RWPE2 (cell line): ENCODE data around the gene GPBAR1.

Experiments used
- ATAC-seq: fragments of 200-7000 bp; cut with Tn5 transposase; 3 replicates; pipeline ENCODE4 v1.9.1; 2021; ENCODE audit warnings: low read depth
- DNase-seq: peaks from one replicate; pipeline ENCODE4 v3.0.0-alpha.2; 2020; ENCODE audit warnings: low spot score
- H3K27ac ChIP-seq: fragments of 450-650 bp; 2 replicates; pipeline ENCODE4 v1.5.1; 2017; ENCODE audit warnings: mild to moderate bottlenecking; ENCODE audit not compliant: poor library complexity, severe bottlenecking
- H3K27me3 ChIP-seq: fragments of 250-450 bp; sonication (Bioruptor Pico); 2 replicates; pipeline ENCODE4 v1.5.1; 2021; ENCODE audit warnings: mild to moderate bottlenecking, moderate library complexity; ENCODE audit not compliant: insufficient read depth, poor library complexity, severe bottlenecking
- H3K36me3 ChIP-seq: fragments of 250-450 bp; sonication (Bioruptor Pico); 2 replicates; pipeline ENCODE4 v1.5.1; 2020; ENCODE audit warnings: low read depth, mild to moderate bottlenecking, moderate library complexity
- H3K4me1 ChIP-seq: fragments of 250-450 bp; sonication (Bioruptor Pico); 2 replicates; pipeline ENCODE4 v1.5.1; 2021; ENCODE audit warnings: mild to moderate bottlenecking, moderate library complexity; ENCODE audit not compliant: insufficient read depth, poor library complexity, severe bottlenecking
- H3K4me3 ChIP-seq: fragments of 250-450 bp; sonication (Bioruptor Pico); 2 replicates; pipeline ENCODE4 v1.5.1; 2021; ENCODE audit warnings: mild to moderate bottlenecking, moderate library complexity; ENCODE audit not compliant: severe bottlenecking
- H3K9me3 ChIP-seq: fragments of 250-450 bp; sonication (Bioruptor Pico); 2 replicates; pipeline ENCODE4 v1.5.1; 2021; ENCODE audit warnings: mild to moderate bottlenecking, moderate library complexity; ENCODE audit not compliant: severe bottlenecking
- CTCF ChIP-seq: fragments of 450-650 bp; IDR thresholded peaks from one replicate; pipeline ENCODE4 v1.5.1; 2017; ENCODE audit warnings: mild to moderate bottlenecking, moderate library complexity; ENCODE audit not compliant: poor library complexity, severe bottlenecking

GPBAR1 gene

GRCh38 chr2:218236829-218237228, 24.0 kb upstream of the GPBAR1 start:
- no peaks in the 10 kb centered on the region for H3K9me3 ChIP-seq
- no peaks in the 10 kb centered on the region for H3K4me1 ChIP-seq
- no peak overlapping the region for H3K4me3 ChIP-seq
- no peak for TF ChIP-seq CTCF
- DNase-seq (no peak), ATAC-seq (no peak)
- peaks cover 100% of the 10 kb centered on the region for H3K36me3 ChIP-seq
- no peak overlapping the region for H3K27ac ChIP-seq
- H3K27me3 ChIP-seq, result no peaks in the 10 kb centered on the region

GRCh38 chr2:218238887-218239286, 21.9 kb upstream of the GPBAR1 start:
- Histone ChIP-seq H3K4me3 (no peak overlapping the region), H3K27ac (no peak overlapping the region), H3K9me3 (no peaks in the 10 kb centered on the region), H3K4me1 (no peaks in the 10 kb centered on the region), H3K27me3 (no peaks in the 10 kb centered on the region), H3K36me3 (peaks cover 100% of the 10 kb centered on the region)
- TF ChIP-seq CTCF, result no peak
- no peak for ATAC-seq
- DNase-seq, result no peak

GRCh38 chr2:218244204-218244603, 16.6 kb upstream of the GPBAR1 start:
- H3K27ac ChIP-seq, result no peak overlapping the region
- no peaks in the 10 kb centered on the region for H3K9me3 ChIP-seq
- no peaks in the 10 kb centered on the region for H3K27me3 ChIP-seq
- peaks cover 100% of the 10 kb centered on the region for H3K36me3 ChIP-seq
- no peak overlapping the region for H3K4me3 ChIP-seq
- ATAC-seq, result no peak
- no peak for TF ChIP-seq CTCF
- no peak for DNase-seq
- no peaks in the 10 kb centered on the region for H3K4me1 ChIP-seq

- ATAC-seq (no peak; the same call in 2 of the 3 replicates), DNase-seq (no peak)
- no peak overlapping the region for H3K27ac ChIP-seq
- no peak overlapping the region for H3K4me3 ChIP-seq
- peaks cover 100% of the 10 kb centered on the region for H3K36me3 ChIP-seq
- no peak for TF ChIP-seq CTCF
- no peaks in the 10 kb centered on the region for H3K9me3 ChIP-seq
- H3K27me3 ChIP-seq, result no peaks in the 10 kb centered on the region
- no peaks in the 10 kb centered on the region for H3K4me1 ChIP-seq
Measured at GRCh38 chr2:218244665-218245064, 16.1 kb upstream of the GPBAR1 start.

- no peaks in the 10 kb centered on the region for H3K9me3 ChIP-seq
- peaks cover 100% of the 10 kb centered on the region for H3K36me3 ChIP-seq
- DNase-seq, result no peak
- no peak for ATAC-seq
- H3K4me3 ChIP-seq, result no peak overlapping the region
- H3K27me3 ChIP-seq, result no peaks in the 10 kb centered on the region
- no peak overlapping the region for H3K27ac ChIP-seq
- TF ChIP-seq CTCF, result no peak
- H3K4me1 ChIP-seq, result no peaks in the 10 kb centered on the region
Measured at GRCh38 chr2:218245214-218245613, 15.6 kb upstream of the GPBAR1 start.
